ENCODE measurements around the gene CTIF. TPM values are rescaled to one million over a fixed set of nuclear protein-coding genes. Genes with fewer than 3 reads are reported as not detected.

CTIF gene
- polyA plus RNA-seq, 3 donors: 0.38 to 8.7 (median 1.2) TPM

- Histone ChIP-seq H3K36me3 (replicated peaks in 1 of 2; ENCODE audit: control insufficient read depth in 1 of 2, insufficient read depth in 2 of 2, low read length in 2 of 2) (no peaks in the 10 kb centered on the region), H3K27ac (ENCODE audit: low read depth in 1 of 2, low read length in 2 of 2) (no peak overlapping the region), H3K27me3 (ENCODE audit: control insufficient read depth in 2 of 2, insufficient read depth in 2 of 2, low read length in 2 of 2) (no peaks in the 10 kb centered on the region), H3K79me2 (ENCODE audit: insufficient read depth, low read length) (no peaks in the 10 kb centered on the region), H3K4me3 (replicated peaks in 1 of 3; ENCODE audit: low read depth in 2 of 3, low read length in 3 of 3) (no peak overlapping the region), H4K20me1 (ENCODE audit: insufficient read depth, low read length) (no peaks in the 10 kb centered on the region), H2AFZ (ENCODE audit: insufficient read depth, low read depth, low read length, poor library complexity, severe bottlenecking) (no peak overlapping the region), H3K9ac (ENCODE audit: insufficient read depth, low read length, poor library complexity, severe bottlenecking) (no peak overlapping the region), H3K9me3 (replicated peaks in 1 of 2; ENCODE audit: control insufficient read depth in 1 of 2, insufficient read depth in 1 of 2, low read length in 2 of 2) (no peaks in the 10 kb centered on the region), H3K4me1 (ENCODE audit: control insufficient read depth in 1 of 2, insufficient read depth in 2 of 2, low read length in 2 of 2) (peaks cover 21 to 27% of the 10 kb centered on the region in 2 donors), H3K4me2 (replicated peaks; ENCODE audit: extremely low read depth, low read length, poor library complexity, severe bottlenecking) (no peak overlapping the region)
- peaks cover 35% of the 10 kb centered on the region for H3K4me1 Mint-ChIP-seq
- DNase-seq: no peak
- no peak overlapping the region for H3K4me3 Mint-ChIP-seq
- intact Hi-C loops (cut with micrococcal nuclease): no loop called here
- peaks cover 0 to 6% (median 0%) of the 10 kb centered on the region in 3 donors for H3K27me3 Mint-ChIP-seq (ENCODE audit: low read depth in 3 of 3)
- no peak for TF ChIP-seq CTCF (IDR thresholded peaks at IDR 0.05)
- no peaks in the 10 kb centered on the region for H3K9me3 Mint-ChIP-seq
- H3K27ac Mint-ChIP-seq: no peak overlapping the region
- WGBS (ENCODE audit: insufficient coverage): no CpG with 5 or more reads among the region's 5 CpGs
- peaks cover 12 to 17% of the 10 kb centered on the region in 2 donors for H3K36me3 Mint-ChIP-seq
Measured at GRCh38 chr18:48734460-48734859, 195.6 kb downstream of the CTIF start.

GRCh38 chr18:48735080-48735676 is 196.3 kb downstream of the CTIF start:
- TF ChIP-seq CTCF (IDR thresholded peaks at IDR 0.05): no peak
- H3K4me3 Mint-ChIP-seq: peak overlapping the region in 1 of 2 donors; percentile 20
- H3K4me3 ChIP-seq (replicated peaks in 1 of 3; ENCODE audit: low read depth in 2 of 3, low read length in 3 of 3): no peak overlapping the region
- no peaks in the 10 kb centered on the region for H4K20me1 ChIP-seq (ENCODE audit: insufficient read depth, low read length)
- H3K4me2 ChIP-seq (replicated peaks; ENCODE audit: extremely low read depth, low read length, poor library complexity, severe bottlenecking): no peak overlapping the region
- peaks cover 35% of the 10 kb centered on the region for H3K4me1 Mint-ChIP-seq
- no peaks in the 10 kb centered on the region for H3K79me2 ChIP-seq (ENCODE audit: insufficient read depth, low read length)
- H3K27ac ChIP-seq (ENCODE audit: low read depth in 1 of 2, low read length in 2 of 2): no peak overlapping the region
- H3K27me3 Mint-ChIP-seq (ENCODE audit: low read depth in 3 of 3): peaks cover 0 to 6% (median 0%) of the 10 kb centered on the region in 3 donors
- no peaks in the 10 kb centered on the region for H3K9me3 ChIP-seq (replicated peaks in 1 of 2; ENCODE audit: control insufficient read depth in 1 of 2, insufficient read depth in 1 of 2, low read length in 2 of 2)
- H3K9me3 Mint-ChIP-seq: no peaks in the 10 kb centered on the region
- intact Hi-C loops (cut with micrococcal nuclease): no loop called here
- H2AFZ ChIP-seq (ENCODE audit: insufficient read depth, low read depth, low read length, poor library complexity, severe bottlenecking): peak overlapping the region; percentile 17
- peak in 1 of 3 donors; percentile 9 for DNase-seq
- peak overlapping the region in 3 of 7 donors; percentile 16 to 35 (median 31) for H3K27ac Mint-ChIP-seq
- H3K4me1 ChIP-seq (ENCODE audit: control insufficient read depth in 1 of 2, insufficient read depth in 2 of 2, low read length in 2 of 2): peaks cover 21 to 27% of the 10 kb centered on the region in 2 donors
- no peaks in the 10 kb centered on the region for H3K27me3 ChIP-seq (ENCODE audit: control insufficient read depth in 2 of 2, insufficient read depth in 2 of 2, low read length in 2 of 2)
- no peaks in the 10 kb centered on the region for H3K36me3 ChIP-seq (replicated peaks in 1 of 2; ENCODE audit: control insufficient read depth in 1 of 2, insufficient read depth in 2 of 2, low read length in 2 of 2)
- H3K9ac ChIP-seq (ENCODE audit: insufficient read depth, low read length, poor library complexity, severe bottlenecking): no peak overlapping the region
- peaks cover 12 to 17% of the 10 kb centered on the region in 2 donors for H3K36me3 Mint-ChIP-seq
- WGBS (ENCODE audit: insufficient coverage): 33% methylated on average over 8 of the region's 8 CpGs
